Duodenal mucosa (tissue), 2 donors: ENCODE data around the gene FOXJ3.

ENCODE experiments used
- H3K27ac ChIP-seq: one replicate; pipeline ENCODE4 v1.7.0; 2013; ENCODE audit warnings: low read depth, low read length
- H3K27me3 ChIP-seq, 2 donors: one replicate each; pipeline ENCODE4 v1.7.0; 2013; ENCODE audit warnings: low read length in 2 of 2, control low read depth in 1 of 2; ENCODE audit not compliant: insufficient read depth in 2 of 2, control insufficient read depth in 1 of 2
- H3K36me3 ChIP-seq, 2 donors: one replicate each; pipeline ENCODE4 v1.7.0; 2013; ENCODE audit warnings: low read length in 2 of 2, control low read depth in 1 of 2; ENCODE audit not compliant: insufficient read depth in 2 of 2, control insufficient read depth in 1 of 2
- H3K4me1 ChIP-seq, 2 donors: one replicate each; pipeline ENCODE4 v1.7.0; 2013; ENCODE audit warnings: low read length in 2 of 2, control low read depth in 1 of 2; ENCODE audit not compliant: insufficient read depth in 2 of 2, control insufficient read depth in 1 of 2
- H3K4me3 ChIP-seq, 2 donors: one replicate each; pipeline ENCODE4 v1.7.0; 2013; ENCODE audit warnings: low read length in 2 of 2, low read depth in 1 of 2
- H3K9ac ChIP-seq, 2 donors: one replicate each; pipeline ENCODE4 v1.7.0; 2013; ENCODE audit warnings: low read length in 2 of 2, low read depth in 1 of 2
- H3K9me3 ChIP-seq, 2 donors: one replicate each; pipeline ENCODE4 v1.7.0; 2013; ENCODE audit warnings: low read length in 2 of 2, control low read depth in 1 of 2; ENCODE audit not compliant: control insufficient read depth in 1 of 2

FOXJ3 gene

GRCh38 chr1:42133390-42133789, 201.6 kb downstream of the FOXJ3 start:
- H3K4me3 ChIP-seq: no peak overlapping the region
- H3K36me3 ChIP-seq: no peaks in the 10 kb centered on the region
- H3K27ac ChIP-seq: no peak overlapping the region
- H3K27me3 ChIP-seq: peaks cover 6 to 12% of the 10 kb centered on the region in 2 donors
- no peaks in the 10 kb centered on the region for H3K4me1 ChIP-seq
- no peaks in the 10 kb centered on the region for H3K9me3 ChIP-seq
- no peak overlapping the region for H3K9ac ChIP-seq

GRCh38 chr1:42130061-42130660, 204.9 kb downstream of the FOXJ3 start:
- Histone ChIP-seq H3K36me3 (no peaks in the 10 kb centered on the region), H3K4me1 (no peaks in the 10 kb centered on the region), H3K9me3 (no peaks in the 10 kb centered on the region), H3K27ac (no peak overlapping the region), H3K9ac (no peak overlapping the region), H3K4me3 (no peak overlapping the region), H3K27me3 (peaks cover 0 to 9% of the 10 kb centered on the region in 2 donors)

GRCh38 chr1:42128964-42129363, 206.1 kb downstream of the FOXJ3 start:
- H3K27me3 ChIP-seq: peaks cover 0 to 2% of the 10 kb centered on the region in 2 donors
- H3K36me3 ChIP-seq: no peaks in the 10 kb centered on the region
- no peaks in the 10 kb centered on the region for H3K9me3 ChIP-seq
- no peak overlapping the region for H3K9ac ChIP-seq
- H3K4me3 ChIP-seq: no peak overlapping the region
- no peaks in the 10 kb centered on the region for H3K4me1 ChIP-seq
- no peak overlapping the region for H3K27ac ChIP-seq

- Histone ChIP-seq H3K9me3 (no peaks in the 10 kb centered on the region), H3K4me1 (no peaks in the 10 kb centered on the region), H3K9ac (no peak overlapping the region), H3K27me3 (peaks cover 0 to 2% of the 10 kb centered on the region in 2 donors), H3K27ac (no peak overlapping the region), H3K4me3 (no peak overlapping the region), H3K36me3 (no peaks in the 10 kb centered on the region)
Measured at GRCh38 chr1:42128499-42128898, 206.5 kb downstream of the FOXJ3 start.

GRCh38 chr1:42127767-42128166, 207.3 kb downstream of the FOXJ3 start:
- H3K27ac ChIP-seq: no peak overlapping the region
- no peak overlapping the region for H3K9ac ChIP-seq
- no peak overlapping the region for H3K4me3 ChIP-seq
- peaks cover 0 to 2% of the 10 kb centered on the region in 2 donors for H3K27me3 ChIP-seq
- H3K4me1 ChIP-seq: no peaks in the 10 kb centered on the region
- no peaks in the 10 kb centered on the region for H3K36me3 ChIP-seq
- no peaks in the 10 kb centered on the region for H3K9me3 ChIP-seq
